ENCODE data around the gene C17orf78.
"Not testable (repeated sequence)": the region's sequence is repeated elsewhere in the genome, so short reads cannot be mapped to it uniquely, and the experiment has no call there.

DNA sequence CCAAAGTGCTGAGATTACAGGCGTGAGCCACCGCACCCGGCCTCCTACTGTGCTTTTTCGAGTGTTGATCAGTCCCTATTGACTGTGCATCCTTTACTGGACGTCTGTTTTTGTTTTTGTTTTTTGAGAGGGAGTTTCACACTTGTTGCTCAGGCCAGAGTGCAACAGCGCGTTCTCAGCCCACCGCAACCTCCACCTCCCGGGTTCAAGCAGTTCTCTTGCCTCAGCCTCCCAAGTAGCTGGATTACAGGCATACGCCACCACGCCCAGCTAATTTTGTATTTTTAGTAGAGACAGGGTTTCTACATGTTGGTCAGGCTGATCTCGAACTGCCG is 32.3 kb downstream of the C17orf78 start:
- TF ChIP-seq POLR2A (IDR thresholded peaks at IDR 0.05; ENCODE audit: low read length); GATA1 (IDR thresholded peaks at IDR 0.05; ENCODE audit: low read depth, low read length): not testable (repeated sequence)
